ENCODE data around the gene OTUB1. TPM values are rescaled to one million over a fixed set of nuclear protein-coding genes. Genes with fewer than 3 reads are reported as not detected.
A peak's percentile ranks its signal among the peaks of the same experiment; 100 is the strongest.

OTUB1 gene
- polyA plus RNA-seq, 1 experiment: 99.0 TPM

DNA sequence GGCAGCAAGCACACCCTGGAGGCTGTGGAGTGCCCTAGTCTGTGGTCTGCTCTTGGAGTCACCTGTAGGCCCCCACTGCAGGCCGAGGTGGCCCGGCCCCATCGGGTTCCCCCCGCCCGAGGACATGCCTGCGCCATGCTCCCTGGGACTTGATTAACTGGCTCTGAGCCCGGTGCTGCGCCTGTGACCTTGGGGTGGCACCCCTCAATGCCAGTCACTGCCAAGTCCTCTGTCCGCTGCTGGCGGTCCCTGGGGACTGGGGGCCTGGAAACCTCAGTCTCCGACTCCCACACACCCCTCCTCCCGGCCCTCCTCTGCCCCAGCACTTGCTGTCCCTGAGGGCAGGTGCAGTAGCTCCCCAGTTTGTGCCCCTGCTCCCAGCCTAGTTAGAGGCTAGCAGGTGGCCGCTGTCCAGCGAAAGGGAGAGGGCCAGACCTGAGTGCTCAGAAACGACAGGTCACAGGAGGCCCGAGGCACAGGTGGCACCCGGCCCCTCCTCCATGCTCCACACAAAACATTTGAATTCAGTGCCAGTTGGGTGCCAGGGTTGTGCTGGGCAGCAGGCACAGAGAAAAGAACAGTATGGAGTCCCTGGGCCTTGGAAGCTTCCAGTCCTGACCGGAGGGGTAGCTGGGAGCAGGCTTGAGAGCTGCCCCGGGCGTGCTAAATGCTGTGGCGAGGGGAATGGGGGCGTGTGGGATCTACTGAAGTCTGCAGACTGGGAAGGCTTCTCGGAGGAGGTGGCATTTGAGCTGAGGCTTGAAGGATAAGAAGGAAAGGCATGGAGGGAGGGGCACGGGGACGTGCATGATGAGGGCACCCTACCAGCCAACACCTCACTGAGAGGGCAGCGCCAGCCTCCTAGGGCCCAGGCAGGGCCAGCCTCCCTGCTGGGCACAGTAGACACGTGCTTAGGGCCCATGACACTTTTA, 33.1 kb downstream of the OTUB1 start:
- Histone ChIP-seq H3K27ac (ENCODE audit: low read depth, low read length) (no peak overlapping the region), H3K27me3 (ENCODE audit: control insufficient read depth, insufficient read depth, low read length) (peaks cover 21% of the 10 kb centered on the region), H3K4me3 (ENCODE audit: low read depth, low read length) (no peak overlapping the region), H3K9me3 (ENCODE audit: control insufficient read depth, insufficient read depth, low read length) (no peaks in the 10 kb centered on the region; the same call in 1 of the 2 replicates)
- POLR2A ChIA-PET: no interaction called here
- TF ChIP-seq, protein P1, sequence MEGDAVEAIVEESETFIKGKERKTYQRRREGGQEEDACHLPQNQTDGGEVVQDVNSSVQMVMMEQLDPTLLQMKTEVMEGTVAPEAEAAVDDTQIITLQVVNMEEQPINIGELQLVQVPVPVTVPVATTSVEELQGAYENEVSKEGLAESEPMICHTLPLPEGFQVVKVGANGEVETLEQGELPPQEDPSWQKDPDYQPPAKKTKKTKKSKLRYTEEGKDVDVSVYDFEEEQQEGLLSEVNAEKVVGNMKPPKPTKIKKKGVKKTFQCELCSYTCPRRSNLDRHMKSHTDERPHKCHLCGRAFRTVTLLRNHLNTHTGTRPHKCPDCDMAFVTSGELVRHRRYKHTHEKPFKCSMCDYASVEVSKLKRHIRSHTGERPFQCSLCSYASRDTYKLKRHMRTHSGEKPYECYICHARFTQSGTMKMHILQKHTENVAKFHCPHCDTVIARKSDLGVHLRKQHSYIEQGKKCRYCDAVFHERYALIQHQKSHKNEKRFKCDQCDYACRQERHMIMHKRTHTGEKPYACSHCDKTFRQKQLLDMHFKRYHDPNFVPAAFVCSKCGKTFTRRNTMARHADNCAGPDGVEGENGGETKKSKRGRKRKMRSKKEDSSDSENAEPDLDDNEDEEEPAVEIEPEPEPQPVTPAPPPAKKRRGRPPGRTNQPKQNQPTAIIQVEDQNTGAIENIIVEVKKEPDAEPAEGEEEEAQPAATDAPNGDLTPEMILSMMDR (IDR thresholded peaks at IDR 0.05; ENCODE audit: low read depth, low read length): no peak
- DNase-seq (ENCODE audit: low read depth, low spot score): no peak
- CTCF ChIA-PET: no interaction called here

DNA sequence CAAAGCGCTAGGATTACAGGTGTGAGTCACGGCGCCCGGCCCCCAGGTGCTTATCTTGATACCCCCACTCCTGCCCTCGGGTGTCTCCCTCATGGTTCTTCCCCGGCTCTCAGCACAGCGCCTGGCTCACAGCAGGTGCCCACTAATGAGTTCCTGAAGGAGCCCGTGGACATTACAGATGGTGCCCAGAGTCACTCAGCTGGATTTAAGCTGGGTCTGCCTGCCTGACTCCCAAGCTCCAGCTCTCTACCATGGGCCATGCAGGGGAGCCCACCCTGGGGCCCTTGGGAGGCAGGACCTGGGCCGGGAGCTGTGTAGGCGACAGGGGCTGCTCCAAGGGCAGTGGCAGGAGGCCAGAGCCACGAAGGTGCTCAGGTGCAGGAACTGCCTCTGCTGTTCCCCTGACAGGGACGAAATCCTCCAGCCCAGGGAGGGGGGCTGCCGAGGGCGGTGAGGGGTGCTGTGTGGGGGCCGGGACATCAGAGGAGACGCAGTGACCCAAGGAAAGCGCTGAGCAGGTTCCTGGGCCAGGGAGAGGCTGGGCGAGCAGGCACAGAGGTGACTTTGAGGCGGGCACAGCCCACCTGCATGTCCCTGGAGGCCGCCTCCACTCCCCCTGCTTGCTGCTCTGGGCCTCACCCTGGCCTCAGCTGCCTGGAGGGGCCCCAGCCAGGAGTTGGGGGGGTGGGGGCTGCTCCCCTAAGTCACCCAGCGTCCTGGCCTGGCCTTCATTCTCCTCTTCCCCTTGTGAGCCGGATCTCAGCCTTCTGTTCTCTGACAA, 34.9 kb downstream of the OTUB1 start:
- no peak for DNase-seq (ENCODE audit: low read depth, low spot score)

DNA sequence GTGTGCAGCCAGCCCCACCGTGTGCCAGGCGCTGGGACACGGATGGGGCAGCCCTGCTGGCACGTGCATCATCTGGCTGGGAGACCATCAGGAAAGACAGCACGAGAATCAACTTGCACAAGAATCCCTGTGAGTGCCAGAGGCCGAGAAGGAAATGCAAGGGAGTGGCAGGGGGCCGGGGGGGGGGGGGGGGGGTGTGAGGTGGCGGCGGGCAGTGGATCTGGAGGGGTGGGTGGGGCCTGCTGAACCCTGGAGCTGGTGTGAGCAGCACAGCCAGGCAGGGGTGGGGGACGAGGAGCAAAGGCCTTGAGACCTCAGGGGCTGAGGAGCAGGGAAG, 35.5 kb downstream of the OTUB1 start:
- DNase-seq (ENCODE audit: low read depth, low spot score): no peak
- ChIA-PET POLR2A (no interaction called here), CTCF (no interaction called here)
- Histone ChIP-seq H3K9me3 (ENCODE audit: control insufficient read depth, insufficient read depth, low read length) (no peaks in the 10 kb centered on the region; the same call in 1 of the 2 replicates), H3K27me3 (ENCODE audit: control insufficient read depth, insufficient read depth, low read length) (peaks cover 21% of the 10 kb centered on the region), H3K27ac (ENCODE audit: low read depth, low read length) (no peak overlapping the region), H3K4me3 (ENCODE audit: low read depth, low read length) (no peak overlapping the region)
- TF ChIP-seq, protein P1 (IDR thresholded peaks at IDR 0.05; ENCODE audit: low read depth, low read length): no peak

More for the DNA sequence above, 34.9 kb downstream of the OTUB1 start:
- ChIA-PET POLR2A (no interaction called here), CTCF (no interaction called here)
- Histone ChIP-seq H3K27ac (ENCODE audit: low read depth, low read length) (no peak overlapping the region), H3K27me3 (ENCODE audit: control insufficient read depth, insufficient read depth, low read length) (peaks cover 21% of the 10 kb centered on the region), H3K9me3 (ENCODE audit: control insufficient read depth, insufficient read depth, low read length) (no peaks in the 10 kb centered on the region; the same call in 1 of the 2 replicates), H3K4me3 (ENCODE audit: low read depth, low read length) (no peak overlapping the region)
- TF ChIP-seq, protein P1 (IDR thresholded peaks at IDR 0.05; ENCODE audit: low read depth, low read length): no peak

DNA sequence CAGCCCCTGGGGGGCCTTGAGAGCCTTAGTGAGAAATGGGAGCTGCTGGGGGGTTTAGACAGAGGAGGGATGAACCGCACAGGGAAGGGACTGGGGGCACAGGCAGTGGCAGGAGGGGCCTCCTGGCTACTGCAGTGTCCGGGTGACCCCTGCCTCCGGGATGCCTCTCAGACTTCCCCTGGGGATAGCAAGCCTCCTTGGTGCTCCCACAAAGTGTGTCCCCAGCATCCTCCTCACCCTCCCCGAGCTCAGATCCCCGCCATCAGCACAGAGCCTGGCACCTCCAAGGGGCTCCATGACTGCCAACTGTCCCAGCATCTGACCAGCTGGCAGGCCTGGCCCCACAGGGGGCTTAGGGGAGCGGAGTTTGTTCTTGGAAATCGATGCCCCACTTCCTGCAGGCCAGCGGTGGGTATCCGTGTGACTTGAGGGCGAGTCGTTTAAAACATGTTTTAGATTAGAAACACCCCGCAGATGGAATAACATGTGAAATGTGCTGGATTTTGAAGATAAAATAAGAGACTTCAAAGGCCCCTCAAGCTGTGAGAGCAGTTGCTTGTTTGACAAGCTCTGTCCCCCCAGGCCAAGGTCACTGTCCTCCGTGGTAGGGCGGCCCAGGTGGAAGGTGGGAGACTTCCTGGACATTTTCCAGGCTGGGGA, 36.0 kb downstream of the OTUB1 start:
- peak overlapping the region; percentile 11 for H3K27ac ChIP-seq (ENCODE audit: low read depth, low read length)
- CTCF ChIA-PET: interaction anchor here (0.6 kb wide), 1 partner anchor 9 kb away, joined by 3 read pairs; no protein-coding TSS in a partner anchor
- H3K9me3 ChIP-seq (ENCODE audit: control insufficient read depth, insufficient read depth, low read length): no peaks in the 10 kb centered on the region; the same call in 1 of the 2 replicates
- DNase-seq (ENCODE audit: low read depth, low spot score): no peak
- peaks cover 25% of the 10 kb centered on the region for H3K27me3 ChIP-seq (ENCODE audit: control insufficient read depth, insufficient read depth, low read length)
- TF ChIP-seq, protein P1 (IDR thresholded peaks at IDR 0.05; ENCODE audit: low read depth, low read length): no peak
- no peak overlapping the region for H3K4me3 ChIP-seq (ENCODE audit: low read depth, low read length)
- POLR2A ChIA-PET: interaction anchor here (0.6 kb wide), 1 partner anchor 8 kb away, joined by 4 read pairs; no protein-coding TSS in a partner anchor

Measured in AG04450 (cell line).